Sigmoid colon (tissue), 7 donors: ENCODE measurements around the gene KRT16. TPM values are rescaled to one million over a fixed set of nuclear protein-coding genes. Genes with fewer than 3 reads are reported as not detected.

Source experiments
- DNase-seq: peaks from one replicate; pipeline ENCODE4 v3.0.0-alpha.2; 2019
- H3K27ac ChIP-seq, 4 donors: fragments of 200-600 bp; sonication (generic); one replicate each; pipeline ENCODE4 v1.5.1; 2016 to 2019; ENCODE audit warnings: mild to moderate bottlenecking in 1 of 4
- H3K27me3 ChIP-seq, 3 donors: fragments of 200-600 bp; sonication (generic); one replicate each; pipeline ENCODE4 v1.5.1; 2019; ENCODE audit warnings: mild to moderate bottlenecking in 1 of 3
- H3K36me3 ChIP-seq, 4 donors: fragments of 200-600 bp; sonication (generic); one replicate each; pipeline ENCODE4 v1.5.1; 2016 to 2019
- H3K4me1 ChIP-seq, 4 donors: fragments of 200-600 bp; sonication (generic); one replicate each; pipeline ENCODE4 v1.5.1; 2017 to 2019
- H3K4me3 ChIP-seq, 4 donors: fragments of 200-600 bp; sonication (generic); one replicate each; pipeline ENCODE4 v1.5.1; 2017 to 2019; ENCODE audit warnings: mild to moderate bottlenecking in 2 of 4, moderate library complexity in 1 of 4
- H3K9me3 ChIP-seq, 4 donors: fragments of 200-600 bp in 3 of 4; sonication (generic) in 3 of 4; one replicate each; pipeline versions ENCODE4 v1.5.1 to v1.6.1; 2013 to 2019
- EP300 ChIP-seq, 4 donors: sonication (generic); formaldehyde crosslinking; IDR thresholded peaks; one replicate each; pipeline ENCODE4 v1.6.1; 2017; ENCODE audit warnings: antibody characterized with exemption in 4 of 4
- POLR2A ChIP-seq, 2 donors: fragments of 450-650 bp; IDR thresholded peaks; one replicate each; pipeline ENCODE4 v1.6.1; 2016; ENCODE audit warnings: antibody characterized with exemption in 2 of 2, mild to moderate bottlenecking in 2 of 2, moderate library complexity in 2 of 2
- POLR2AphosphoS5 ChIP-seq, 4 donors: sonication (generic); formaldehyde crosslinking; IDR thresholded peaks; one replicate each; pipeline ENCODE4 v1.6.1; 2017; ENCODE audit warnings: antibody characterized with exemption in 4 of 4
- WGBS, 2 donors: extraction: QIAGEN DNeasy Blood & Tissue Kit; methylation state at CpG; one replicate each; pipeline ENCODE4 v1.1.7; 2013; 5-methylcytosine and 5-hydroxymethylcytosine counted together
- intact Hi-C: fragments of 100-400 bp; cut with DNase I; formaldehyde crosslinking; loops from one replicate; pipeline ENCODE4 v1.15.1; 2023
- polyA plus RNA-seq, 3 donors: library from polyadenylated mRNA; stranded (reverse); fragments of 200-250 nt; gene quantifications; one replicate each; pipeline ENCODE4 v1.2.3, GENCODE V29; 2013
- total RNA-seq, 4 donors: library from RNA; depleted of rRNA; stranded (reverse); fragments of >200 nt; gene quantifications; one replicate each; pipeline ENCODE4 v1.1.0, GENCODE V29; 2016
- TF ChIP-seq, protein P1 (sequence below), 4 experiments: fragments of 450-650 bp in 3 of 4; fragments of 200-600 bp in 1 of 4; IDR thresholded peaks; one replicate each; pipeline ENCODE4 v1.5.1; 2016 to 2019; ENCODE audit warnings: antibody characterized with exemption in 4 of 4, mild to moderate bottlenecking in 3 of 4, moderate library complexity in 2 of 4
- donor health status: healthy with polysubstance abuse.
- donor health status: Bipolar disorder and iron deficiency.
- donor health status: healthy.

Gene KRT16
- total and polyA plus RNA-seq, 7 donors = 0.09 to 0.83 (median 0.60) TPM; not detected in 4

- DNase-seq = no peak
- intact Hi-C loops = no loop called here
- 90 to 92% methylated on average over 14 of the region's 14 CpGs for WGBS, 2 donors
Measured at GRCh38 chr17:41633556-41634199, 21.1 kb upstream of the KRT16 start.

GRCh38 chr17:41632482-41633105 is 20.0 kb upstream of the KRT16 start:
- Histone ChIP-seq H3K4me3 (no peak overlapping the region), H3K36me3 (no peaks in the 10 kb centered on the region), H3K4me1 (peaks cover 0 to 11% (median 10%) of the 10 kb centered on the region in 4 donors), H3K9me3 (no peaks in the 10 kb centered on the region), H3K27ac (no peak overlapping the region), H3K27me3 (no peaks in the 10 kb centered on the region)
- TF ChIP-seq, protein P1, sequence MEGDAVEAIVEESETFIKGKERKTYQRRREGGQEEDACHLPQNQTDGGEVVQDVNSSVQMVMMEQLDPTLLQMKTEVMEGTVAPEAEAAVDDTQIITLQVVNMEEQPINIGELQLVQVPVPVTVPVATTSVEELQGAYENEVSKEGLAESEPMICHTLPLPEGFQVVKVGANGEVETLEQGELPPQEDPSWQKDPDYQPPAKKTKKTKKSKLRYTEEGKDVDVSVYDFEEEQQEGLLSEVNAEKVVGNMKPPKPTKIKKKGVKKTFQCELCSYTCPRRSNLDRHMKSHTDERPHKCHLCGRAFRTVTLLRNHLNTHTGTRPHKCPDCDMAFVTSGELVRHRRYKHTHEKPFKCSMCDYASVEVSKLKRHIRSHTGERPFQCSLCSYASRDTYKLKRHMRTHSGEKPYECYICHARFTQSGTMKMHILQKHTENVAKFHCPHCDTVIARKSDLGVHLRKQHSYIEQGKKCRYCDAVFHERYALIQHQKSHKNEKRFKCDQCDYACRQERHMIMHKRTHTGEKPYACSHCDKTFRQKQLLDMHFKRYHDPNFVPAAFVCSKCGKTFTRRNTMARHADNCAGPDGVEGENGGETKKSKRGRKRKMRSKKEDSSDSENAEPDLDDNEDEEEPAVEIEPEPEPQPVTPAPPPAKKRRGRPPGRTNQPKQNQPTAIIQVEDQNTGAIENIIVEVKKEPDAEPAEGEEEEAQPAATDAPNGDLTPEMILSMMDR (IDR thresholded peaks at IDR 0.05) = no peak
- TF ChIP-seq POLR2A (IDR thresholded peaks at IDR 0.05) (no peak), POLR2AphosphoS5 (IDR thresholded peaks at IDR 0.05) (no peak), EP300 (IDR thresholded peaks at IDR 0.05) (no peak)
- WGBS, 2 donors = 73 to 74% methylated on average over 5 of the region's 5 CpGs
- no peak for DNase-seq
- intact Hi-C loops = no loop called here

More at GRCh38 chr17:41633556-41634199, 21.1 kb upstream of the KRT16 start:
- no peak overlapping the region for H3K27ac ChIP-seq
- no peaks in the 10 kb centered on the region for H3K9me3 ChIP-seq
- H3K27me3 ChIP-seq = no peaks in the 10 kb centered on the region
- no peaks in the 10 kb centered on the region for H3K36me3 ChIP-seq
- no peak overlapping the region for H3K4me3 ChIP-seq
- TF ChIP-seq EP300 (IDR thresholded peaks at IDR 0.05) (no peak), POLR2A (IDR thresholded peaks at IDR 0.05) (no peak), POLR2AphosphoS5 (IDR thresholded peaks at IDR 0.05) (no peak)
- TF ChIP-seq, protein P1 (IDR thresholded peaks at IDR 0.05) = no peak
- peaks cover 0 to 11% (median 10%) of the 10 kb centered on the region in 4 donors for H3K4me1 ChIP-seq

DNA sequence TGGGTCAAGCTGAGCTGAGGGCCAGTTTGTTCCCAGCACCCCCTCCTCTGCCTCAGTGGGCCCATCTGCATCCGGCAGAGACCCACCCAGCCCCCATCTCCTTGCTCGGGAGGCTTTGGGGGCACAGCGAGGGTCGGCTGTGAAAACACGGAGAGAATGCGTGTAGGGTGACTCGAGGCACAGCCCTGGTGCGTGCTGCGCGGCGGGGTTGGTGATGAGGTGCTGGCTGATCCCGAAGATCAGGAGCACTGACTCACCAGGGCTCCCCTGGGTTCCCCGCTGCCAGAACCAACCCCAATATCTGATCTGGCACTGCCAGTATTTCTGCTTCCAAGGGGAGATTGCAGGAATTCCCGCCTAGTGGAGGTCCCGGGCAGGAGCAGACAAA is 19.3 kb upstream of the KRT16 start:
- DNase-seq = no peak
- H3K4me3 ChIP-seq = no peak overlapping the region
- intact Hi-C loops = no loop called here
- no peak overlapping the region for H3K27ac ChIP-seq
- WGBS, 2 donors = 92 to 96% methylated on average over 15 of the region's 15 CpGs
- TF ChIP-seq POLR2A (IDR thresholded peaks at IDR 0.05) (no peak), EP300 (IDR thresholded peaks at IDR 0.05) (no peak), POLR2AphosphoS5 (IDR thresholded peaks at IDR 0.05) (no peak)
- TF ChIP-seq, protein P1 (IDR thresholded peaks at IDR 0.05) = no peak
- no peaks in the 10 kb centered on the region for H3K9me3 ChIP-seq
- H3K4me1 ChIP-seq = peaks cover 0 to 11% (median 10%) of the 10 kb centered on the region in 4 donors
- no peaks in the 10 kb centered on the region for H3K36me3 ChIP-seq
- no peaks in the 10 kb centered on the region for H3K27me3 ChIP-seq

DNA sequence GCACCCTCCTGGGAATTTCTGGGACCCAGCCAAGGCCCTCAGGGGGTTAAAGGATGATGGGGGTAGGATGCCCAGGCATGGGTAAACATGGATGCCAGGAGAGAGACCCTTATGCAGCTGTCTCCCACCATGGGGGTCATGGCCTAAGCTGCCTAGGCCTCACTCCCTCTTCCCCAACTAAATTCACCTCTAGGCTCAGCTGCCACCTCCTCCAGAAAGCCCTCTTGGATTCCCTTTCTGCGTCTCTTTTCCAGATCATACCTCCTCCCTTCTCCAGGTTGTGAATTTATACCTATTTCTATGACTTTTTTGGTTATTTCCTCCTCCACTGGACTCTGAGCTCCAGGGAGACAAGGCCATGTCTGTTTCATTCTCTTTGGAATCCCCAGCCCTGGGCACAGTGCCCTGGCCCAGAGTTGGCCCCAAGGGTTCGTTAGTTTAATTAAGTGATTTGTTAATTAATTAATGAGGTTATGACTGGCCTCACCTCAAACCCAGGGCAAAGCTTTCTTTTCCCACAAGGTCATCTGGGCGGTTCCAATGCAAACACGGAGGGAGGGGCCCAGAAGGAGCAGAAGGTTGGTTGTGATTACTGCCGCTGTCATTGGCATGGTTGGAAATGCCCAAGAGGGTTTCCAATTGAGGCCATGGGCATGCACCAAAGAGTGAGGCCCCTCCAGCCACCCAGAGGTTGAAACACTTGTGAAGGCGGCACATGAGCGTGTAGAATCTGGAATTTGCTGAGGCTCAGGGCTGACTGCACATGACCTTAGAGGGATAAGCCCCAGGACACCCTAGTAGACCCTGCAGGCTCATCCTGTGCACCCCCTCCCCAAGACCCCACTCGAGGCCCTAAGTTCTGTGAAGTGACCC is 18.7 kb upstream of the KRT16 start:
- TF ChIP-seq, protein P1 (IDR thresholded peaks at IDR 0.05) = no peak
- TF ChIP-seq POLR2AphosphoS5 (IDR thresholded peaks at IDR 0.05) = no peak
- TF ChIP-seq POLR2A (IDR thresholded peaks at IDR 0.05) = no peak
- no peak for TF ChIP-seq EP300 (IDR thresholded peaks at IDR 0.05)
- H3K36me3 ChIP-seq = no peaks in the 10 kb centered on the region
- no peak overlapping the region for H3K4me3 ChIP-seq
- H3K9me3 ChIP-seq = no peaks in the 10 kb centered on the region
- WGBS, 2 donors = 62 to 81% methylated on average over 8 of the region's 8 CpGs
- intact Hi-C loops = no loop called here
- H3K27me3 ChIP-seq = no peaks in the 10 kb centered on the region
- DNase-seq = no peak
- no peak overlapping the region for H3K27ac ChIP-seq
- peaks cover 0 to 11% (median 10%) of the 10 kb centered on the region in 4 donors for H3K4me1 ChIP-seq
